NCI-H2029 (cell line): ENCODE data around the gene LPCAT1.
A peak's percentile ranks its signal among the peaks of the same experiment; 100 is the strongest.
"Not testable (repeated sequence)": the region's sequence is repeated elsewhere in the genome, so short reads cannot be mapped to it uniquely, and the experiment has no call there.

Experiments used
- DNase-seq: peaks from one replicate; lab custom pipeline; 2025; lab: John Stamatoyannopoulos, UW

Gene LPCAT1

GRCh38 chr5:1465117-1465516 lies 58.6 kb downstream of the LPCAT1 start:
- no peak for DNase-seq

- DNase-seq, result no peak
Measured at GRCh38 chr5:1464511-1464910, 59.2 kb downstream of the LPCAT1 start.

GRCh38 chr5:1464096-1464446 lies 59.7 kb downstream of the LPCAT1 start:
- DNase-seq, result no peak

GRCh38 chr5:1463326-1464095 lies 60.2 kb downstream of the LPCAT1 start:
- DNase-seq, result no peak

GRCh38 chr5:1462358-1462757 lies 61.4 kb downstream of the LPCAT1 start:
- DNase-seq, result no peak

GRCh38 chr5:1461396-1461795 lies 62.4 kb downstream of the LPCAT1 start:
- no peak for DNase-seq

GRCh38 chr5:1460054-1460682 lies 63.6 kb downstream of the LPCAT1 start:
- DNase-seq, result no peak

GRCh38 chr5:1459435-1459834 lies 64.3 kb downstream of the LPCAT1 start:
- DNase-seq, result not testable (repeated sequence)

GRCh38 chr5:1456110-1456881 lies 67.5 kb downstream of the LPCAT1 start:
- not testable (repeated sequence) for DNase-seq

- no peak for DNase-seq
Measured at GRCh38 chr5:1453613-1454012, 70.1 kb downstream of the LPCAT1 start.

GRCh38 chr5:1449081-1449630 lies 74.6 kb downstream of the LPCAT1 start:
- no peak for DNase-seq

- no peak for DNase-seq
Measured at GRCh38 chr5:1448511-1449011, 75.2 kb downstream of the LPCAT1 start.

GRCh38 chr5:1447671-1448361 lies 75.9 kb downstream of the LPCAT1 start:
- no peak for DNase-seq

- DNase-seq, result no peak
Measured at GRCh38 chr5:1446602-1447343, 77.0 kb downstream of the LPCAT1 start.

- no peak for DNase-seq
Measured at GRCh38 chr5:1445689-1446601, 77.8 kb downstream of the LPCAT1 start.

- peak; percentile 48 for DNase-seq
Measured at GRCh38 chr5:1445313-1445688, 78.5 kb downstream of the LPCAT1 start, which contains the start of gene SLC6A3. Gene SLC6A3, minus strand, starts transcription at chr5:1445440. Its CDS starts 2,243 bp downstream, at chr5:1443197.

- no peak for DNase-seq
Measured at GRCh38 chr5:1444361-1445189, 79.2 kb downstream of the LPCAT1 start.

- no peak for DNase-seq
Measured at GRCh38 chr5:1443991-1444360, 79.8 kb downstream of the LPCAT1 start.

GRCh38 chr5:1443171-1443570 lies 80.6 kb downstream of the LPCAT1 start:
- DNase-seq, result no peak
